K562 (cell line): ENCODE results near the gene TMEM69. TPM values are rescaled to one million over a fixed set of nuclear protein-coding genes. Genes with fewer than 3 reads are reported as not detected.

ENCODE experiments used
- FOXA1 ChIP-seq: fragments of 450-650 bp; IDR thresholded peaks from 2 replicates; pipeline ENCODE4 v1.6.1; 2016; ENCODE audit warnings: mild to moderate bottlenecking, borderline replicate concordance
- HNRNPH1 ChIP-seq: fragments of 200-400 bp; formaldehyde crosslinking; optimal IDR thresholded peaks from 2 replicates; pipeline ENCODE3; 2017; ENCODE audit warnings: low read depth, mild to moderate bottlenecking, low read length, moderate library complexity
- KDM4B ChIP-seq, 2 experiments: fragments of 450-650 bp in 1 of 2; sonication (generic) in 1 of 2; IDR thresholded peaks; 2 replicates each; pipeline ENCODE4 v1.6.1; 2016 to 2017; ENCODE audit warnings: borderline replicate concordance in 2 of 2, antibody characterized with exemption in 1 of 2, low read depth in 1 of 2, mild to moderate bottlenecking in 1 of 2
- KHSRP ChIP-seq: fragments of 450-650 bp; IDR thresholded peaks from 2 replicates; pipeline ENCODE4 v1.6.1; 2017
- MYNN ChIP-seq, 2 experiments: sonication (generic); formaldehyde crosslinking in 1 of 2; IDR thresholded peaks; 2 replicates each; pipeline versions ENCODE4 v1.5.0 to v1.6.1; 2016 to 2020; ENCODE audit warnings: antibody characterized with exemption in 1 of 2, missing genetic modification reagents in 1 of 2
- PCBP1 ChIP-seq: fragments of 200-400 bp; formaldehyde crosslinking; IDR thresholded peaks from 2 replicates; pipeline ENCODE4 v1.6.1; 2018; ENCODE audit warnings: mild to moderate bottlenecking, low read depth, low read length; ENCODE audit not compliant: poor library complexity, severe bottlenecking
- PTRF ChIP-seq: fragments of 450-650 bp; IDR thresholded peaks from 2 replicates; pipeline ENCODE4 v1.6.1; 2016; ENCODE audit warnings: mild to moderate bottlenecking, missing genetic modification characterization, missing compliant biosample characterization
- SMAD2 ChIP-seq: fragments of 150-350 bp; IDR thresholded peaks from 2 replicates; pipeline ENCODE4 v1.6.1; 2014; ENCODE audit warnings: low read depth, mild to moderate bottlenecking, low read length
- SREBF2 ChIP-seq: sonication (generic); formaldehyde crosslinking; IDR thresholded peaks from 2 replicates; pipeline ENCODE4 v1.4.0; 2020; ENCODE audit warnings: mild to moderate bottlenecking, missing genetic modification reagents
- TCF3 ChIP-seq: sonication (generic); formaldehyde crosslinking; IDR thresholded peaks from 2 replicates; pipeline ENCODE4 v1.4.0; 2020; ENCODE audit warnings: mild to moderate bottlenecking, missing genetic modification reagents
- UBTF ChIP-seq, 2 experiments: IDR thresholded peaks; 2 replicates each; pipeline ENCODE4 v1.6.1; 2012; ENCODE audit warnings: improper control_type of control experiment in 2 of 2, low read depth in 2 of 2, low read length in 2 of 2, borderline replicate concordance in 1 of 2
- ZFP1 ChIP-seq: fragments of 450-650 bp; formaldehyde crosslinking; IDR thresholded peaks from 2 replicates; pipeline ENCODE4 v1.4.0; 2020; ENCODE audit warnings: mild to moderate bottlenecking, mixed read lengths
- ZNF124 ChIP-seq: sonication (generic); formaldehyde crosslinking; IDR thresholded peaks from 2 replicates; pipeline ENCODE4 v1.8.1; 2022; ENCODE audit warnings: missing genetic modification reagents
- ZNF23 ChIP-seq: fragments of 250-450 bp; sonication (Bioruptor Pico); IDR thresholded peaks from 2 replicates; pipeline ENCODE4 v1.4.0; 2020; ENCODE audit warnings: mild to moderate bottlenecking
- ZNF232 ChIP-seq: sonication (generic); formaldehyde crosslinking; IDR thresholded peaks from 2 replicates; pipeline ENCODE4 v1.8.0; 2022; ENCODE audit warnings: mild to moderate bottlenecking, missing genetic modification reagents
- ZNF57 ChIP-seq: fragments of 450-650 bp; formaldehyde crosslinking; IDR thresholded peaks from 2 replicates; pipeline ENCODE4 v1.4.0; 2020; ENCODE audit warnings: mild to moderate bottlenecking, moderate library complexity
- ZNF740 ChIP-seq, 3 experiments: fragments of 200-800 bp in 1 of 3; sonication (Bioruptor generic) in 1 of 3; sonication (generic) in 1 of 3; formaldehyde crosslinking in 1 of 3; IDR thresholded peaks; 2 replicates each; pipeline versions ENCODE4 v1.6.1 to v1.8.0; 2016 to 2022; ENCODE audit warnings: mild to moderate bottlenecking in 2 of 3, missing compliant biosample characterization in 2 of 3, missing genetic modification characterization in 2 of 3, missing genetic modification reagents in 1 of 3
- polyA plus RNA-seq, 8 experiments: library from polyadenylated mRNA; depleted of rRNA in 4 of 8; stranded (reverse) in 5 of 8; unstranded in 3 of 8; fragments of >200 nt; fragmentation: Nextera tagmentation in 2 of 8; fragmentation: Illumina TruSeq in 1 of 8; extraction: Ambion mirVana in 2 of 8; extraction: Trizol in 1 of 8; gene quantifications; 2 replicates each; pipeline versions ENCODE4 v1.2.1 to v1.2.3, GENCODE V29; 2011 to 2014; ENCODE audit warnings: inconsistent platforms in 1 of 8, missing spikeins in 1 of 8
- total RNA-seq, 7 experiments: library from RNA; depleted of rRNA in 6 of 7; stranded (reverse); fragments of >200 nt in 6 of 7; fragmentation: Illumina TruSeq in 2 of 7; extraction: Trizol in 2 of 7; gene quantifications; 2 replicates each; pipeline versions ENCODE4 v1.2.1 to v1.2.3, GENCODE V29; 2011 to 2021; ENCODE audit warnings: low replicate concordance in 1 of 7
- TF ChIP-seq, protein P1 (sequence below): fragments of 450-650 bp; conservative IDR thresholded peaks from 2 replicates; pipeline ENCODE4 v1.6.1; 2016; ENCODE audit warnings: missing genetic modification characterization, low read depth, mild to moderate bottlenecking, missing compliant biosample characterization, moderate library complexity
- TF ChIP-seq, protein P2 (sequence below): sonication (generic); formaldehyde crosslinking; IDR thresholded peaks from 2 replicates; pipeline ENCODE4 v1.8.0; 2023; ENCODE audit warnings: mild to moderate bottlenecking, missing genetic modification reagents

The TMEM69 gene
- total and polyA plus RNA-seq, 9 of the 15 experiments (the other 6 are each of a cell fraction or from before 2014, with no cell fraction given), result 47.3 to 248 (median 103) TPM

GRCh38 chr1:45686288-45687013 is 1.5 kb upstream of the TMEM69 start, which contains the start of gene GPBP1L1 (continued):
- TF ChIP-seq UBTF (IDR thresholded peaks at IDR 0.05; ENCODE audit: borderline replicate concordance in 1 of 2, low read depth in 2 of 2, low read length in 2 of 2), result 0 out of 4 replicates have a peak, but pooled peaks have one; percentile 5 to 19
- TF ChIP-seq, protein P1, sequence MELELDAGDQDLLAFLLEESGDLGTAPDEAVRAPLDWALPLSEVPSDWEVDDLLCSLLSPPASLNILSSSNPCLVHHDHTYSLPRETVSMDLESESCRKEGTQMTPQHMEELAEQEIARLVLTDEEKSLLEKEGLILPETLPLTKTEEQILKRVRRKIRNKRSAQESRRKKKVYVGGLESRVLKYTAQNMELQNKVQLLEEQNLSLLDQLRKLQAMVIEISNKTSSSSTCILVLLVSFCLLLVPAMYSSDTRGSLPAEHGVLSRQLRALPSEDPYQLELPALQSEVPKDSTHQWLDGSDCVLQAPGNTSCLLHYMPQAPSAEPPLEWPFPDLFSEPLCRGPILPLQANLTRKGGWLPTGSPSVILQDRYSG, result no peak
- no peak for TF ChIP-seq SMAD2
- TF ChIP-seq ZNF124 (CRISPR knock-in tag), result no peak
- peak; percentile 79 for TF ChIP-seq PCBP1
- no peak for TF ChIP-seq HNRNPH1
- TF ChIP-seq, protein P2, sequence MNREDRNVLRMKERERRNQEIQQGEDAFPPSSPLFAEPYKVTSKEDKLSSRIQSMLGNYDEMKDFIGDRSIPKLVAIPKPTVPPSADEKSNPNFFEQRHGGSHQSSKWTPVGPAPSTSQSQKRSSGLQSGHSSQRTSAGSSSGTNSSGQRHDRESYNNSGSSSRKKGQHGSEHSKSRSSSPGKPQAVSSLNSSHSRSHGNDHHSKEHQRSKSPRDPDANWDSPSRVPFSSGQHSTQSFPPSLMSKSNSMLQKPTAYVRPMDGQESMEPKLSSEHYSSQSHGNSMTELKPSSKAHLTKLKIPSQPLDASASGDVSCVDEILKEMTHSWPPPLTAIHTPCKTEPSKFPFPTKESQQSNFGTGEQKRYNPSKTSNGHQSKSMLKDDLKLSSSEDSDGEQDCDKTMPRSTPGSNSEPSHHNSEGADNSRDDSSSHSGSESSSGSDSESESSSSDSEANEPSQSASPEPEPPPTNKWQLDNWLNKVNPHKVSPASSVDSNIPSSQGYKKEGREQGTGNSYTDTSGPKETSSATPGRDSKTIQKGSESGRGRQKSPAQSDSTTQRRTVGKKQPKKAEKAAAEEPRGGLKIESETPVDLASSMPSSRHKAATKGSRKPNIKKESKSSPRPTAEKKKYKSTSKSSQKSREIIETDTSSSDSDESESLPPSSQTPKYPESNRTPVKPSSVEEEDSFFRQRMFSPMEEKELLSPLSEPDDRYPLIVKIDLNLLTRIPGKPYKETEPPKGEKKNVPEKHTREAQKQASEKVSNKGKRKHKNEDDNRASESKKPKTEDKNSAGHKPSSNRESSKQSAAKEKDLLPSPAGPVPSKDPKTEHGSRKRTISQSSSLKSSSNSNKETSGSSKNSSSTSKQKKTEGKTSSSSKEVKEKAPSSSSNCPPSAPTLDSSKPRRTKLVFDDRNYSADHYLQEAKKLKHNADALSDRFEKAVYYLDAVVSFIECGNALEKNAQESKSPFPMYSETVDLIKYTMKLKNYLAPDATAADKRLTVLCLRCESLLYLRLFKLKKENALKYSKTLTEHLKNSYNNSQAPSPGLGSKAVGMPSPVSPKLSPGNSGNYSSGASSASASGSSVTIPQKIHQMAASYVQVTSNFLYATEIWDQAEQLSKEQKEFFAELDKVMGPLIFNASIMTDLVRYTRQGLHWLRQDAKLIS, result no peak
- no peak for TF ChIP-seq ZNF57 (CRISPR knock-in tag)
- TF ChIP-seq ZNF740 (CRISPR knock-in tag; IDR thresholded peaks at IDR 0.05), result no peak
- no peak for TF ChIP-seq ZNF740 (tag; IDR thresholded peaks at IDR 0.05)
- TF ChIP-seq ZNF23 (CRISPR knock-in tag), result no peak
- no peak for TF ChIP-seq ZNF232 (CRISPR knock-in tag)
- TF ChIP-seq PTRF (tag), result no peak
- no peak for TF ChIP-seq KHSRP
- TF ChIP-seq ZFP1 (CRISPR knock-in tag), result no peak
- TF ChIP-seq SREBF2 (CRISPR knock-in tag), result no peak
- TF ChIP-seq TCF3 (CRISPR knock-in tag), result no peak; the same call in 1 of the 2 replicates
- no peak for TF ChIP-seq KDM4B (IDR thresholded peaks at IDR 0.05; ENCODE audit: borderline replicate concordance in 2 of 2, low read depth in 1 of 2)
- TF ChIP-seq MYNN (IDR thresholded peaks at IDR 0.05), result peak; percentile 16; the same call in 1 of the 2 replicates
- TF ChIP-seq MYNN (CRISPR knock-in tag; IDR thresholded peaks at IDR 0.05), result no peak
- no peak for TF ChIP-seq FOXA1
